Stimulated activated CD4-positive, alpha-beta T cell treated with anti-CD3 and anti-CD28 coated beads, Interleukin-4, amount 100 ng/mL, for 48 hours (primary cell): ENCODE results near the gene SIRT2.
"Not testable (repeated sequence)": the region's sequence is repeated elsewhere in the genome, so short reads cannot be mapped to it uniquely, and the experiment has no call there.

Source experiments
- DNase-seq, 2 donors: peaks; one replicate each; pipeline ENCODE4 v3.0.0-alpha.2; 2020; ENCODE audit warnings: low read depth in 2 of 2

Gene SIRT2

DNA sequence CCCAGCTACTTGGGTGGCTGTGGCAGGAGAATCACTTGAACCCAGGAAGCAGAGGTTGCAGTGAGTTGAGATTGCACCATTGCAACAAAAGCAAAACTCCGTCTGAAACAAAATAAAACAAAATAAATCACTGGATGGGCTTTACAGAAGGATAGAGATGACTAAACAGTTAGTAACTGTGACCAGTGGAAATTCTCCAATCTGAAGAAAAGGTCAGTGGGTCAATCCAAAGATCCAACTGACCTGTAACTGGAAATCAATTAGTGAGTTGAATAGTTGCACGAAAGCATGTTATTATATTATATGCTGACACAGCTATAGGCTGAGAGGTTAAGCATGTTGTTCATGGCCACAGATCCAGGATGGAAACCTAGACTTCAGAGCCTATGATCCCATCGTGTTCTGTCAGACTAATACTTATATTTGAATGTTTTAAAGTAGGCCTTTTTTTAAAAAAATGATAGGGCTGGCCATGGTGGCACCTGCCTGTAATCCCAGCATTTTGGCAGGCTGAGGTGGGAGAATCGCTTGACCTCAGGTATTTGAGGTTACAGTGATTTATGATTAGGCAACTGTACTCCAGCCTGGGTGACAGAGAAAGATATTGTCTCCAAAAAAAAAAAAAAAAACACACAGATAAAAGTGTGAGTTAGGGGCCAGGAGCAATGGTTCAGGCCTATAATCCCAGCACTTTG, 69.2 kb downstream of the SIRT2 start:
- DNase-seq, result no peak

- DNase-seq, result not testable (repeated sequence)
These were observed 70.2 kb downstream of the SIRT2 start for GRCh38 chr19:38829203-38829602.
